Upper lobe of left lung (tissue), 6 donors: ENCODE results near the gene CRIP2. TPM values are rescaled to one million over a fixed set of nuclear protein-coding genes. Genes with fewer than 3 reads are reported as not detected.
A peak's percentile ranks its signal among the peaks of the same experiment; 100 is the strongest.

Source experiments
- ATAC-seq, 2 donors: fragments of 200-7000 bp; cut with Tn5 transposase; one replicate each; pipeline ENCODE4 v1.9.1; 2022; ENCODE audit warnings: mild to moderate bottlenecking in 2 of 2, moderate library complexity in 2 of 2; ENCODE audit not compliant: low FRiP score in 2 of 2
- DNase-seq, 2 donors: peaks; one replicate each; pipeline ENCODE4 v3.0.0-alpha.2; 2019 to 2020
- H3K27ac ChIP-seq, 4 donors: fragments of 200-600 bp; sonication (generic); one replicate each; pipeline ENCODE4 v1.5.1; 2016 to 2019
- H3K27me3 ChIP-seq, 4 donors: fragments of 200-600 bp; sonication (generic); one replicate each; pipeline ENCODE4 v1.5.1; 2017 to 2019
- H3K36me3 ChIP-seq, 4 donors: fragments of 200-600 bp; sonication (generic); one replicate each; pipeline ENCODE4 v1.5.1; 2016 to 2019
- H3K4me1 ChIP-seq, 4 donors: fragments of 200-600 bp; sonication (generic); one replicate each; pipeline ENCODE4 v1.5.1; 2018 to 2019
- H3K4me3 ChIP-seq, 4 donors: fragments of 200-600 bp; sonication (generic); one replicate each; pipeline ENCODE4 v1.5.1; 2017 to 2019; ENCODE audit warnings: mild to moderate bottlenecking in 2 of 4, moderate library complexity in 1 of 4
- H3K9me3 ChIP-seq, 4 donors: fragments of 200-600 bp; sonication (generic); one replicate each; pipeline ENCODE4 v1.5.1; 2018 to 2019
- CTCF ChIP-seq, 6 experiments: fragments of 450-650 bp in 4 of 6; fragments of 200-600 bp in 2 of 6; sonication (generic) in 2 of 6; IDR thresholded peaks; one replicate each; pipeline ENCODE4 v1.5.1; 2016 to 2019; ENCODE audit warnings: antibody characterized with exemption in 6 of 6
- EP300 ChIP-seq, 4 donors: sonication (generic); formaldehyde crosslinking; IDR thresholded peaks; one replicate each; pipeline ENCODE4 v1.5.1; 2017; ENCODE audit warnings: antibody characterized with exemption in 4 of 4, control low read depth in 2 of 4
- POLR2A ChIP-seq, 4 donors: fragments of 450-650 bp; IDR thresholded peaks; one replicate each; pipeline ENCODE4 v1.5.1; 2016 to 2017; ENCODE audit warnings: antibody characterized with exemption in 4 of 4, mild to moderate bottlenecking in 2 of 4
- POLR2AphosphoS5 ChIP-seq, 2 donors: sonication (generic); formaldehyde crosslinking; IDR thresholded peaks; one replicate each; pipeline ENCODE4 v1.5.1; 2017; ENCODE audit warnings: antibody characterized with exemption in 2 of 2
- WGBS, 2 donors: methylation state at CpG; one replicate each; pipeline ENCODE4 v1.1.5; 2017 to 2018; 5-methylcytosine and 5-hydroxymethylcytosine counted together
- total RNA-seq, 6 donors: library from RNA; depleted of rRNA in 4 of 6; stranded (reverse); fragments of >200 nt in 4 of 6; gene quantifications; one replicate each; pipeline versions ENCODE4 v1.1.0 to v1.2.1, GENCODE V29; 2016 to 2021
- donor health status: DM: no; HTN: no; CAD: no; lungs with moderate emphysema.
- donor health status: DM: no; HTN: yes; CAD: no; lungs with severe emphysema.

The CRIP2 gene
- total RNA-seq, result 100 to 1,000 TPM in 5 of 6 donors, 10 to 100 TPM in 1; 55.5 to 422 (median 190) TPM

- DNase-seq, result peak in 1 of 2 donors; percentile 93
- TF ChIP-seq POLR2A (IDR thresholded peaks at IDR 0.05) (peak in 3 of 4 donors; percentile 58 to 75 (median 62)), CTCF (IDR thresholded peaks at IDR 0.05) (no peak), EP300 (IDR thresholded peaks at IDR 0.05) (no peak), POLR2AphosphoS5 (IDR thresholded peaks at IDR 0.05) (peak; percentile 48 to 60)
- 0% methylated on average over 14 of the region's 118 CpGs; no CpG with 5 or more reads in 1 of the 2 donors for WGBS, 2 donors
Observed at GRCh38 chr14:105474483-105475268, at the start of gene CRIP2. Gene CRIP2, plus strand, starts transcription at chr14:105474821. Its CDS starts 42 bp downstream, at chr14:105474863.

GRCh38 chr14:105424861-105425260, 49.8 kb upstream of the CRIP2 start:
- WGBS, 2 donors, result 93 to 94% methylated on average over 10 to 11 of the region's 12 CpGs
- Histone ChIP-seq H3K36me3 (peaks cover 0 to 10% (median 5%) of the 10 kb centered on the region in 4 donors), H3K27ac (no peak overlapping the region), H3K4me1 (peaks cover 14 to 28% (median 19%) of the 10 kb centered on the region in 4 donors), H3K4me3 (no peak overlapping the region), H3K9me3 (no peaks in the 10 kb centered on the region), H3K27me3 (no peaks in the 10 kb centered on the region)
- TF ChIP-seq CTCF (IDR thresholded peaks at IDR 0.05), result no peak
- TF ChIP-seq POLR2A (IDR thresholded peaks at IDR 0.05), result no peak
- no peak for TF ChIP-seq POLR2AphosphoS5 (IDR thresholded peaks at IDR 0.05)
- TF ChIP-seq EP300 (IDR thresholded peaks at IDR 0.05), result no peak
- peak in 1 of 2 donors; percentile 65 for DNase-seq
- ATAC-seq, result no peak

More at GRCh38 chr14:105474483-105475268, at the start of gene CRIP2:
- H3K4me3 ChIP-seq, result peak within 1 kb of the TSS; percentile 59 to 90 (median 85)
- no peaks in the 10 kb centered on the region for H3K9me3 ChIP-seq
- H3K4me1 ChIP-seq, result peaks cover 44 to 83% (median 65%) of the 10 kb centered on the region in 4 donors
- peaks cover 0 to 28% (median 12%) of the 10 kb centered on the region in 4 donors for H3K36me3 ChIP-seq
- peak in 1 of 2 donors; percentile 50 for ATAC-seq
- H3K27me3 ChIP-seq, result peaks cover 0 to 16% (median 8%) of the 10 kb centered on the region in 4 donors
- peak within 1 kb of the TSS; percentile 86 to 98 (median 92) for H3K27ac ChIP-seq

GRCh38 chr14:105425823-105426247, 48.8 kb upstream of the CRIP2 start:
- Histone ChIP-seq H3K36me3 (peaks cover 0 to 10% (median 5%) of the 10 kb centered on the region in 4 donors), H3K4me3 (no peak overlapping the region), H3K27me3 (no peaks in the 10 kb centered on the region), H3K9me3 (no peaks in the 10 kb centered on the region), H3K4me1 (peaks cover 11 to 27% (median 21%) of the 10 kb centered on the region in 4 donors), H3K27ac (no peak overlapping the region)
- 96 to 100% methylated on average over 1 to 12 of the region's 23 CpGs for WGBS, 2 donors
- ATAC-seq (no peak), DNase-seq (peak in 1 of 2 donors; percentile 68)
- no peak for TF ChIP-seq CTCF (IDR thresholded peaks at IDR 0.05)
- no peak for TF ChIP-seq EP300 (IDR thresholded peaks at IDR 0.05)
- no peak for TF ChIP-seq POLR2AphosphoS5 (IDR thresholded peaks at IDR 0.05)
- TF ChIP-seq POLR2A (IDR thresholded peaks at IDR 0.05), result no peak

- H3K27me3 ChIP-seq, result no peaks in the 10 kb centered on the region
- no peak overlapping the region for H3K4me3 ChIP-seq
- no peaks in the 10 kb centered on the region for H3K9me3 ChIP-seq
- DNase-seq (peak in 1 of 2 donors; percentile 61), ATAC-seq (no peak)
- H3K4me1 ChIP-seq, result peaks cover 4 to 22% (median 15%) of the 10 kb centered on the region in 4 donors
- TF ChIP-seq CTCF (IDR thresholded peaks at IDR 0.05), result no peak
- TF ChIP-seq POLR2AphosphoS5 (IDR thresholded peaks at IDR 0.05), result no peak
- no peak for TF ChIP-seq EP300 (IDR thresholded peaks at IDR 0.05)
- TF ChIP-seq POLR2A (IDR thresholded peaks at IDR 0.05), result no peak
- H3K27ac ChIP-seq, result no peak overlapping the region
- H3K36me3 ChIP-seq, result peaks cover 0 to 10% (median 5%) of the 10 kb centered on the region in 4 donors
- 96 to 97% methylated on average over 19 to 21 of the region's 21 CpGs for WGBS, 2 donors
Observed at GRCh38 chr14:105426416-105427130, 48.0 kb upstream of the CRIP2 start.
